ENCODE data around the gene SUMO4.

GRCh38 chr6:149436647-149437046 is 36.6 kb downstream of the SUMO4 start:
- TF ChIP-seq POLR2AphosphoS5 (IDR thresholded peaks at IDR 0.05) (no peak), CTCF (IDR thresholded peaks at IDR 0.05) (no peak), POLR2A (IDR thresholded peaks at IDR 0.05) (no peak)
